Peyer's patch (tissue), 4 donors: ENCODE data around the gene SMURF1.

Experiments
- CTCF ChIP-seq, 6 experiments: fragments of 450-650 bp in 4 of 6; fragments of 200-600 bp in 2 of 6; sonication (generic) in 1 of 6; IDR thresholded peaks; one replicate each; pipeline ENCODE4 v1.5.1; 2017 to 2019; ENCODE audit warnings: antibody characterized with exemption in 6 of 6, mild to moderate bottlenecking in 3 of 6, moderate library complexity in 1 of 6
- POLR2A ChIP-seq, 2 donors: fragments of 450-650 bp; IDR thresholded peaks; one replicate each; pipeline ENCODE4 v1.5.1; 2017; ENCODE audit warnings: antibody characterized with exemption in 2 of 2, mild to moderate bottlenecking in 2 of 2, moderate library complexity in 2 of 2

GRCh38 chr7:99000196-99000903, 143.6 kb downstream of the SMURF1 start:
- TF ChIP-seq POLR2A (IDR thresholded peaks at IDR 0.05) (no peak), CTCF (IDR thresholded peaks at IDR 0.05) (no peak)
